BJ (cell line): ENCODE measurements around the gene MARCHF3. TPM values are rescaled to one million over a fixed set of nuclear protein-coding genes. Genes with fewer than 3 reads are reported as not detected.
"Not testable (repeated sequence)": the region's sequence is repeated elsewhere in the genome, so short reads cannot be mapped to it uniquely, and the experiment has no call there.

Experiments used
- CTCF ChIA-PET: fragments of 350-600 bp; formaldehyde crosslinking; extraction: SDS; loops from one replicate; lab custom pipeline; 2021; ENCODE audit warnings: antibody characterized with exemption, inconsistent platforms; lab: Yijun Ruan, JAX
- POLR2A ChIA-PET: fragments of 300-600 bp; sonication (Branson Sonifier 250); formaldehyde crosslinking; extraction: SDS; loops from one replicate; lab custom pipeline; 2021; ENCODE audit warnings: antibody characterized with exemption; lab: Charles Lee
- DNase-seq: peaks from one replicate; pipeline ENCODE4 v3.0.0-alpha.2; 2011; ENCODE audit warnings: low read depth
- H3K27me3 ChIP-seq: 2 replicates; pipeline ENCODE4 v1.6.0; 2011; ENCODE audit warnings: low read length; ENCODE audit not compliant: control insufficient read depth, insufficient read depth
- H3K36me3 ChIP-seq: 2 replicates; pipeline ENCODE4 v1.5.1; 2011; ENCODE audit warnings: low read length; ENCODE audit not compliant: control insufficient read depth, insufficient read depth
- H3K4me3 ChIP-seq: 2 replicates; pipeline ENCODE4 v1.5.1; 2011; ENCODE audit warnings: low read depth, mild to moderate bottlenecking, control low read depth, low read length
- polyA plus RNA-seq: library from polyadenylated mRNA; depleted of rRNA; stranded (reverse); fragments of >200 nt; gene quantifications from 2 replicates; pipeline ENCODE4 v1.2.3, GENCODE V29; 2011
- TF ChIP-seq, protein P1 (sequence below): IDR thresholded peaks from 2 replicates; pipeline ENCODE4 v1.5.1; 2011; ENCODE audit warnings: low read depth, mild to moderate bottlenecking, control low read depth, inconsistent platforms, low read length, moderate library complexity; ENCODE audit not compliant: insufficient read depth

MARCHF3 gene
- polyA plus RNA-seq, 1 experiment: 8.6 TPM

DNA sequence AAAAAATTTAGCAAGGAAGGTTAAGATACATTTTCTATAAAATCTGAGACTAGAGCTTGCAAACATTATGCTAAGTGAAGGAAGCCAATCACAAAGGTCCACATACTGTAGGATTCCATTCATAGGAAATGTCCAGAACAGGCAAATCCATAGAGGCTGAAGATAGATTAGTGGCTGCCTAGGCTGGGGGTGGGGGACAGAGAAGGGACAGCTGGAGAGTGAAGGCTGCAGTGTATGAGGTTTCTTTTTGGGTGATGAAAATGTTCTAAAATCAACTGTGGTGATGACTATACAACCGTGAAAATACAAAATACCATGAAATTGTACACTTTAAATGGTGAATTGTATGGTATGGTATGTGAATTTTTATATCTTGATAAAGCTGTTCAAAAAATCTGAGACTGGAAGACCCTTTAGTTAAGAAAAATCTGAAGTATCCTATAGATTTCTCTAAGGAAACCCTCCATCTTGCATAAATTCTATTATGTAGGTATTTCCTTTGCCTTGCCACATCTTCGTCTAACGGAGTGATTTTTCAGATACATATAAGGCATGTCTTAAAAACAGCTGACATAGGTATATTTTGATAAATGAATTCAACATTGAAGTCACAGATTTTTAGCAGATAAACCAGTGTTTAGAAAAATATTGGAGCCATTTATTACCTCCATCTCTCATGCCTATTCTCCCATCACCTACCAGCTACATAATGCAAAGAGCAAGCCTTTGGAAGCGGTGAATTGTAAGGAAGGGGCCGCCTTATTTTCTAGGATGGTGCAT is 132.3 kb downstream of the MARCHF3 start:
- CTCF ChIA-PET: no interaction called here
- POLR2A ChIA-PET: no interaction called here

DNA sequence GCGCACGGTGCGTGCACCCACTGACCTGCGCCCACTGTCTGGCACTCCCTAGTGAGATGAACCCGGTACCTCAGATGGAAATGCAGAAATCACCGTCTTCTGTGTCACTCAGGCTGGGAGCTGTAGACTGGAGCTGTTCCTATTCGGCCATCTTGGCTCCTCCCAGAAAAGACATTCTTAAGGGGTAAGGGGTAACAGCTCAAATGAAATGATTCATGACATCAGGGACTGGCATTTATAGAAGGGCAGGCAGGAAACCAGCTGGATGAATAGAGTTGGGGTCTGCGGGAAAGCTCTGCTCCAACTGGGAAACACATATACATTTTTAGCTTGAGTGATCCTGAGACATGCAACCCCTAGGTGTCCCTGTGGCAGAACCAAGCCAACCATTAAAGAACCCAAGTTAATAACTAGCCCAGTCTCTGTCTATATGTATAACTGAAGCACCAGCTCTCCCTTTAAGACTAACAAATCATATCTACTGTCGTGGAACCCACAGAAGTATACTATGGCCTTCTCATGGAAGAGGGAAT is 134.1 kb downstream of the MARCHF3 start:
- H3K4me3 ChIP-seq: no peak overlapping the region
- TF ChIP-seq, protein P1, sequence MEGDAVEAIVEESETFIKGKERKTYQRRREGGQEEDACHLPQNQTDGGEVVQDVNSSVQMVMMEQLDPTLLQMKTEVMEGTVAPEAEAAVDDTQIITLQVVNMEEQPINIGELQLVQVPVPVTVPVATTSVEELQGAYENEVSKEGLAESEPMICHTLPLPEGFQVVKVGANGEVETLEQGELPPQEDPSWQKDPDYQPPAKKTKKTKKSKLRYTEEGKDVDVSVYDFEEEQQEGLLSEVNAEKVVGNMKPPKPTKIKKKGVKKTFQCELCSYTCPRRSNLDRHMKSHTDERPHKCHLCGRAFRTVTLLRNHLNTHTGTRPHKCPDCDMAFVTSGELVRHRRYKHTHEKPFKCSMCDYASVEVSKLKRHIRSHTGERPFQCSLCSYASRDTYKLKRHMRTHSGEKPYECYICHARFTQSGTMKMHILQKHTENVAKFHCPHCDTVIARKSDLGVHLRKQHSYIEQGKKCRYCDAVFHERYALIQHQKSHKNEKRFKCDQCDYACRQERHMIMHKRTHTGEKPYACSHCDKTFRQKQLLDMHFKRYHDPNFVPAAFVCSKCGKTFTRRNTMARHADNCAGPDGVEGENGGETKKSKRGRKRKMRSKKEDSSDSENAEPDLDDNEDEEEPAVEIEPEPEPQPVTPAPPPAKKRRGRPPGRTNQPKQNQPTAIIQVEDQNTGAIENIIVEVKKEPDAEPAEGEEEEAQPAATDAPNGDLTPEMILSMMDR: no peak
- no peaks in the 10 kb centered on the region for H3K27me3 ChIP-seq
- DNase-seq: no peak
- ChIA-PET CTCF (no interaction called here), POLR2A (no interaction called here)
- no peaks in the 10 kb centered on the region for H3K36me3 ChIP-seq

More for the DNA sequence above, 132.3 kb downstream of the MARCHF3 start:
- H3K4me3 ChIP-seq: no peak overlapping the region
- H3K27me3 ChIP-seq: no peaks in the 10 kb centered on the region
- TF ChIP-seq, protein P1: no peak
- H3K36me3 ChIP-seq: no peaks in the 10 kb centered on the region
- no peak for DNase-seq

DNA sequence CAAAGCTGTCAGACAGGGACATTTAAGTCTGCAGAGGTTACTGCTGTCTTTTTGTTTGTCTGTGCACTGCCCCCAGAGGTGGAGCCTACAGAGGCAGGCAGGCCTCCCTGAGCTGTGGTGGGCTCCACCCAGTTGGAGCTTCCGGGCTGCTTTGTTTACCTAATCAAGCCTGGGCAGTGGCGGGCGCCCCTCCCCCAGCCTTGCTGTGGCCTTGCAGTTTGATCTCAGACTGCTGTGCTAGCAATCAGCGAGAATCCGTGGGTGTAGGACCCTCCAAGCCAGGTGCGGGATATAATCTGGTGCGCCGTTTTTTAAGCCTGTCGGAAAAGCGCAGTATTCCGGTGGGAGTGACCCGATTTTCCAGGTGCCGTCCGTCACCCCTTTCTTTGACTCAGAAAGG is 134.6 kb downstream of the MARCHF3 start:
- H3K27me3 ChIP-seq, DNase-seq, POLR2A ChIA-PET, CTCF ChIA-PET, H3K4me3 ChIP-seq, H3K36me3 ChIP-seq: not testable (repeated sequence)

DNA sequence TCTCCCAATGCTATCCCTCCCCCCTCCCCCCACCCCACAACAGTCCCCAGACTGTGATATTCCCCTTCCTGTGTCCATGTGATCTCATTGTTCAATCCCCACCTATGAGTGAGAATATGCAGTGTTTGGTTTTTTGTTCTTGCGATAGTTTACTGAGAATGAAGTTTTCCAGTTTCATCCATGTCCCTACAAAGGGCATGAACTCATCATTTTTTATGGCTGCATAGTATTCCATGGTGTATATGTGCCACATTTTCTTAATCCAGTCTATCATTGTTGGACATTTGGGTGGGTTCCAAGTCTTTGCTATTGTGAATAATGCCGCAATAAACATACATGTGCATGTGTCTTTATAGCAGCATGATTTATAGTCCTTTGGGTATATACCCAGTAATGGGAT is 139.9 kb downstream of the MARCHF3 start:
- H3K27me3 ChIP-seq, DNase-seq, H3K36me3 ChIP-seq, H3K4me3 ChIP-seq, CTCF ChIA-PET, POLR2A ChIA-PET: not testable (repeated sequence)

DNA sequence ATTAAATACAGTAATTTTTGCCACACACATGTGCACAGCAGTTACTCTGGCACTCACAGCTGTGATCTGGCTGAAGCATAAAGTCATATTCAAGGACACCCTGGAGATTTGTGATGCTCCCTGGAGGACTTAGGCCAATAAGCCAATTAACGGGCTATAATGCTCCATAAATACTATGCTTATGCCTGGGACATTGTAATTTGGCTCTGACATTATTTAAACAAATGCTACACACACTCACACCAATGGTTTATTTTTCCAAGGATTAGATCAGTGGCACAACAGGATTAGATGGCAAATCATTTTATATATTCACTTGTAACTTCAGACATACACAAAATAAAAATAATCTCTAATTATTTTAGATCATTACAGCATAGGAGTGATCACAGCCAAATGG is 142.2 kb downstream of the MARCHF3 start:
- CTCF ChIA-PET: no interaction called here
- no peak for DNase-seq
- TF ChIP-seq, protein P1: no peak
- POLR2A ChIA-PET: no interaction called here
- no peak overlapping the region for H3K4me3 ChIP-seq
- H3K27me3 ChIP-seq: no peaks in the 10 kb centered on the region
- no peaks in the 10 kb centered on the region for H3K36me3 ChIP-seq

DNA sequence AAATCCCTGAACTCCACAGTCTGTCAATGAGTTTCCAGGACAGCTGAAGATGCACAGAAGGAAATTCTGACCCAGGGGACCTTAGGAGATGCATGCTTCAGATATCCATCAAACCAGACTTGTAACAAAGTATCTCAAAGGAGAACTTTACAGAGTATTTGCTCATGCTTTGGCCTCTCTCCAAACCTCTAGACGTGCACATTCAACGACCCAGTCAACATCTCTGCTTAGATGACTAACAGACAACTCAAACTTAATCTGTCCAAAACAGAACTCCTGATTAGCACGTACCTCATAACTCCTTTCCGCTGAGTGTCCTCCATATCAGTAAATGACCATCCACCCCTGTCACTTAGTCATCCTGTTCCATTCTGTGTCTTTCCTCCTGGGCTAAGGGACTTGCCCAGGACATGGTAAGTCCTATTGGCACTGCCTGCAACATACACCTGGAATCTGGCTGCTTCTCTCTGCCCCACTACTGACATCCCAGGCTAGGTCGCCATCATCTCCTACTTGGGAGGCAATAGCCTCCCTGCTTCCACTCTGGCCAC is 146.0 kb downstream of the MARCHF3 start:
- Histone ChIP-seq H3K27me3 (no peaks in the 10 kb centered on the region), H3K36me3 (no peaks in the 10 kb centered on the region), H3K4me3 (no peak overlapping the region)
- CTCF ChIA-PET: no interaction called here
- peak; percentile 64 for DNase-seq
- TF ChIP-seq, protein P1: no peak
- POLR2A ChIA-PET: no interaction called here
